ENCODE measurements around the gene DLD.
"Not testable (repeated sequence)": the region's sequence is repeated elsewhere in the genome, so short reads cannot be mapped to it uniquely, and the experiment has no call there.

Gene DLD

DNA sequence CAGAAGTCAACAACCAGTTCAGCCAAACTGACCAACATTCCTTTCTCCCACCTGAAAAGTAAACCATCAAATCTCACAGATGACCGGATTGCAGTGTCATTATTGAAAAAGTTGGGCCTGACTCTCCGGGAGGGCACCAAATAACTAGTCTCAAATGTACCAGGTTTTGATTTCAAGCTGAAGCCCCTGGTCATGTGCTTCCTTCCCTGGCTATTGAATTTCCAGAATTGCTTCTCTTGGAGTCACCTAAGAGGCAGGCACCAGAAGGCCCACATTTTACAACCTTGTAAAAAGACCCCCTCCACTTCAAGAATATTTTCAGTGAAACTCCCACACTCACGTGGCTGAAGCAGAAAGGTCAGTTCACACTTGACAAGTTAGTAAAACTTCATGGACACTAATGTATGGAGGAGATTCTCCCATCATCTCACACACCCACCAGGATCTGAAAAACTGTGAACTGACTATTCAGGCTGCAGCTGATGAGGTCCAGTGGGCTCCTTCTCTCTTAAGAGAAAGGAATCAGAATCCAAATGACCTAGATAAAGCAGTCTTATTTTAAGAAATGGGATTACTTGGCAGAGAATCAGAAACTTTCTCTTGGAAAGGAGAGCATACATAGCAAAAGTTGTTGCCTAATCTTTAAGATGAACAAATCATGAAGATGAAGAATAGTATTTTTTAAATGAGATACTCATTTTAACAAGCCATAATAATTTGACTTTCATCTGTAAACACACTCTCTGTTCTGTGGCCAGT, 53.6 kb downstream of the DLD start:
- no peak for DNase-seq (ENCODE audit: low read depth)

DNA sequence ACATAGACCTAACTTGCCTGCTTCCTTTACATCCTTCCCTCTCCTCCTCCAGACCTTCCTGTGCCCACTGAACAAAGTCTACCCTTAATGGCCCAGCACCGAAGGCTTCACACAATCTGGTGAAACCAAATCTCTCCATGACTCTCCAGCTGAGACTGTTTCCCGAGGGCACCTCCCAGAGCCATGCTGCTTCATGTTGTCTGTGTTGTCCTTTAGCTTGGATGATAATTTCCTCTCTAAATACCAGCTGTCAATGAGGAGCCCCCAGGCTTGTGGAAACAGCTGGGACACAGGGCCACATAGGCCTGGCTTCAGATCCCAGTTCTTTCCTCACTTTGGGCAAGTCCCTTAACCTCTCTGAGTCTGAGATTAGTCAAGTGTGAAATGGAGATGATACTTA, 54.3 kb downstream of the DLD start:
- DNase-seq (ENCODE audit: low read depth): no peak

GRCh38 chr7:107946451-107946850, 55.5 kb downstream of the DLD start:
- no peak for DNase-seq (ENCODE audit: low read depth)

DNA sequence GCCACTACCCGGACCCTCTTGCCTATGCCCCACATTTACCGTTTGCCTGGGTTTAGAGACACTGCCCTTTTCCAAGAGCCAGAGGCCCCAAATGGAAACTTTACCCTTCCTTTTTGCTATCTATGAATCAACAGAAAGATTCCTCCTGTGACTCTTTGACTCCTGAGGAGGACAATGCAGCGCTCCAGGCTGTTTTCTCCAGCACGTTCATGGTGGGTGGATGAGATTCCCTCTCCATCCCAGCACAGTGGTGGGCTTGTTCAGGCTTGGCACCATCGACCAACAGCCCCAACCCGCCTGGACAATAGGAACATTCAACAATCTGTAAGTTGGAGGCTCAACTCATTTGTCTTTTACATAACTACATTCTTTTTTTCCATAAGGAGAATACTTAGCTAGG, 55.9 kb downstream of the DLD start:
- no peak for DNase-seq (ENCODE audit: low read depth)

- DNase-seq (ENCODE audit: low read depth): no peak
These were observed 57.9 kb downstream of the DLD start for GRCh38 chr7:107948645-107949442.

DNA sequence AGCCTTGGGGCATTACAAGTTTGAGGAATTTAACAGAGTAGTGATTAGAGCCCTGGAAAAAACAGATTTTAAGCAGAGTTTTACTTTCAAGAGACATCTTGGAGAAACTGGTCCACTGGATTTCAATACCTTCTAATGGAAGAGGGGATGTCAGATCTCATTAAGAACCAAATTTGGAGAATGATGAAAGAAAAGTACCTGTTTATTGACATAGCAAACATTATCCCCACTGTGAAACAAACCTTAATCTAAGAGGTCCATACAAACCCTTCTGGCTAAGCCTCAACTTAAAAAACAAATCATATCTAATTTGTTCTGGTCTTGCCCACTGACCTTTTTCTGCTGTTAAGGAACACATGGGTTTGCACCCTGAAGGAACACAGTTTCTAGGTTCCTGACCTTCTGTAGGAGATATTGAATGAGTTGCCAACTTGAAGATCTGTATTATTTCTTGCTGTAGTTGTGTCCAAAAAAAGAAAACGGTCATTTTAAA, 58.5 kb downstream of the DLD start:
- DNase-seq (ENCODE audit: low read depth): no peak

DNA sequence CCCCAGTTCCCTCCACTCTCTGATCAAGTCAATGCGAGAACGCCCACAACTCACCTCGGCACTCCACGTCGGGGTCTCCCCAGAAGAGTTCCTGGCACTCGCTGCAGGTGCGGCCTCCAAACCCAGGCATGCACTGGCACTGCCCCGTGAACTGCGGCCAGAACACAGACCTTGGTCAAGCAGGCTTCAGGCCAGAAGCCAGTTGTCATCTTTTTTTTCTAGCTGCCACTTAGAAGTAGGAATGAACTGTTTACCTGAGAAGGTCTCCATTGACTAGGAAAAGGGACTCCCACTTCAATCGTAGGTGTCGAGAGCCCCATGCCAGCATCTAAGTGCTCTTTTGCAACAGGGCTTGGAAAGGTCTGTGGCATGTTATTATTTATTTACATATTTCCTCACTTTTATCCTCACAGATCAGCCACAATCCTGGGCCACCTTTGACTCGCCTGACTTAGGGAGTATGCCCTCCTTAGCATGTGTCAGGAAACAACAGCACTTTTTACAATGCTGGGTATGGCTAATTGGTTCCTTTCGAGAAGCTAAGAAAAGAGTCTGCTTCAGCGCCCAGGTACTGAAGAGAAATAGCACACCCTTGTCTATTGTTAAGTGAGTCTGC, 60.3 kb downstream of the DLD start:
- no peak for DNase-seq (ENCODE audit: low read depth)

GRCh38 chr7:107951896-107952295, 60.9 kb downstream of the DLD start:
- no peak for DNase-seq (ENCODE audit: low read depth)

DNA sequence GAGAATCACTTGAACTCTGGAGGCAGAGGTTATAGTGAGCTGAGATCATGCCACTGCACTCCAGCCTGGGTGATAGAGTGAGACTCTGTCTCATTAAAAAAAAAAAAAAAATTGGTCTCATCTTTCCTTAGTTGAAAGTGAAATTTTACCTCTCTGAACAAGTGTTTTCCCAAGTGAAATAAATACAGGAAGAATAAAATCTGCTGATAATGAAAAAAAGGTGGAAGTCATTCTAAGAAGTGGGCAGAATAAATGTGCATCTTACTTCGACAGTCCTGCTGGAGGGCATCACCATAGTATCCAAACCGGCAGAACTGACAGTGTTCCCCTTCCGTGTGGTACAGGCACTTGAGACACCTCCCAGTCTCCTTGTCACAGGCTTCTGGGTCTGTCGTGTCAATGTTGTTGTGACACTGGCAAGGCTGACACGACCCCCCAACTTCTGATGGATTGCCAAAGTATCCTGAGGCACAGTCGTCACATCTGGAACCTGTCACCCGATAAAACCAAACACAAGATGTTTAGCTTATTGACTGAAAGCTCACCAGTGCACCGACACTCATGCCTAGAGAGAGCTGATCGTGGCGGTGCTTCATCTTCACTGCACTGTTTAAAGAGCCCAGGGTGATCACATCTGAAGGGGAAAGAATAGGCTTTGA, 62.4 kb downstream of the DLD start:
- no peak for DNase-seq (ENCODE audit: low read depth)

- no peak for DNase-seq (ENCODE audit: low read depth)
These were observed 62.9 kb downstream of the DLD start for GRCh38 chr7:107953924-107954303.

GRCh38 chr7:107955394-107955793, 64.4 kb downstream of the DLD start:
- no peak for DNase-seq (ENCODE audit: low read depth)

- not testable (repeated sequence) for DNase-seq (ENCODE audit: low read depth)
These were observed 66.0 kb downstream of the DLD start for GRCh38 chr7:107956950-107957349.

DNA sequence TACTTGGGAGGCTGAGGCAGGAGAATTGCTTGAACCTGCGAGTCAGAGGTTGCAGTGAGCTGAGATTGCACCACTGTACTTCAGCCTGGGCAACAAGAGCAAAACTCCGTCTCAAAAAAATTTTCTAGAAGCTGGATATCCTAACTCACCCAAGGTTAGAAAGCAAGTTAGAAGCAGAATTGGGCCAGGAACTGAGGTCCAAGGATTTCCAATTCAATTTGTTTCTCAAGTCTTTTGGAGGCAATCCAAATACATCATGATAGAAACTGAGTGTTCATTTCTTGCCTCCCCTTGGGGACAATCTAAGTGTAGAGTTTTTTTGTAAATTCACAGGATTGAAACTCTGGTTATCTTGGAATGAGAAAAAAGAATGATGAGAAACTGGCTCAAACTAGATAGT, 66.5 kb downstream of the DLD start:
- DNase-seq (ENCODE audit: low read depth): no peak

GRCh38 chr7:107958764-107959526, 68.0 kb downstream of the DLD start:
- DNase-seq (ENCODE audit: low read depth): no peak

DNA sequence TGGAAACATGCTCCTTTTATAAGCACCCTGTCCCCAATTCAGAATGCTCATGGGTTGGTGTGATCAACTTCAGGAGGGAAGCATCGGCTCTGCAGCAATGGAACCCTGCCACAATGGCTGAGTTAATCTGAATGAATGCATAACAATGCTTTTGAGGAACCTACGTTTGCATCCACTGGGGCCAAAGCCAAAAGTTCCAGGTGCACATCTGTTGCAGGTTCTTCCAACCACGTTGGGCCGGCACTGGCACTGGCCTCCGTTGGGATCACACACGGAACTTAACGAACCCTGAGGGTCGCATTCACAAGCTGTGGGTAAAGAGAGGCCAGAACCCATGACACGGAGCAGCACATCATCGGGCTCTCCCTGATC, 68.5 kb downstream of the DLD start:
- no peak for DNase-seq (ENCODE audit: low read depth)

DNA sequence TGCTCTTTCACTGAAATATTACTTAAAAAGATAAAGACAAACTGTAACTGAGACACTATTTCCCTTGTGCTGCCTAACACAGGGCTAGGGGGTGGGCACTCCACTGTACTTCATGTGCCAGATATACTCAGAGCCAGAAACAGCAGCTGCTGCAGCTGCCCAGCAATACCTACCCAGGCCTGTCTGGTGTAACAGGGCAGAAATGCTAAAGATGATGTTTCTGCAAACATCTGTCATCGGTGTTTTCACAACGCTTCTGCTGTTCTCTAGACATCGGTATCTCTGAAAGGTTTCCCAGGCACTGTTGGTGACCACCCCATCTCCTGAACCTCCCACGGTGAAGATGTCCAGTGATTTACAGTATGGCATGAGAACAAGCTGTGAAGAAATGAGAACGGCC, 69.3 kb downstream of the DLD start:
- no peak for DNase-seq (ENCODE audit: low read depth)

GRCh38 chr7:107961405-107961804, 70.4 kb downstream of the DLD start:
- no peak for DNase-seq (ENCODE audit: low read depth)

DNA sequence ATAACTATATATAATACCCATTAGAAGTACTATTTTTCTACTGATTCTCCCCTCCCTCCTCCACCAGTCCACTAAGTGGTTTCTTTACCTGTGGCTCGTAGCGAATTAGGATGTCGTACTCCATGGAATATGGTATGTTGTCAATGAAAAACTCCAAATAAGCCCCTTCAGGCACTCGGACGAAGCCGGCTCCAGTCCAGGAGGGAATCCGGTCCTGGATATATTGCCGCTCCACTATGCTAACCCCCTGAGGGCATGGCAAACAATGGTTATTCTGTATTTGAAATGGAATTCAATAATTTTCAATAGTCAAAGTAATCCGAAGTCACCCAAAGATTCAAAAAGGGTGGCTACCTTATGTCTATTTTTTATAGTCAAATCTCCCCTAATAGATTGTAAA, 71.8 kb downstream of the DLD start:
- no peak for DNase-seq (ENCODE audit: low read depth)

- no peak for DNase-seq (ENCODE audit: low read depth)
These were observed 73.5 kb downstream of the DLD start for GRCh38 chr7:107964510-107964909.

- no peak for DNase-seq (ENCODE audit: low read depth)
These were observed 75.7 kb downstream of the DLD start for GRCh38 chr7:107966711-107967110.

GRCh38 chr7:107967420-107967819, 76.4 kb downstream of the DLD start:
- no peak for DNase-seq (ENCODE audit: low read depth)

- no peak for DNase-seq (ENCODE audit: low read depth)
These were observed 77.5 kb downstream of the DLD start for GRCh38 chr7:107968449-107968848.
